Fibroblast of the aortic adventitia (primary cell): ENCODE data around the gene TMPRSS6. TPM values are rescaled to one million over a fixed set of nuclear protein-coding genes. Genes with fewer than 3 reads are reported as not detected.

Experiments
- DNase-seq: peaks from one replicate; pipeline ENCODE4 v3.0.0-alpha.2; 2010; ENCODE audit warnings: low read depth
- H3K4me3 ChIP-seq: 2 replicates; pipeline ENCODE4 v1.5.1; 2011; ENCODE audit warnings: low read depth, mild to moderate bottlenecking, control low read depth, low read length, moderate library complexity
- CTCF ChIP-seq: IDR thresholded peaks from 2 replicates; pipeline ENCODE4 v1.5.1; 2011; ENCODE audit warnings: mild to moderate bottlenecking, low read length, control low read depth, inconsistent platforms; ENCODE audit not compliant: insufficient read depth
- total RNA-seq: library from RNA; depleted of rRNA; stranded (reverse); fragments of >200 nt; gene quantifications from 2 replicates; pipeline ENCODE4 v1.2.3, GENCODE V29; 2012; ENCODE audit warnings: low replicate concordance

TMPRSS6 gene
- total RNA-seq, 1 donor: not detected

- DNase-seq: no peak
- H3K4me3 ChIP-seq: no peak overlapping the region
- TF ChIP-seq CTCF: no peak
Observed at GRCh38 chr22:37146507-37147180, 37.1 kb upstream of the TMPRSS6 start.

GRCh38 chr22:37146051-37146385 lies 36.5 kb upstream of the TMPRSS6 start:
- TF ChIP-seq CTCF: no peak
- DNase-seq: no peak
- H3K4me3 ChIP-seq: no peak overlapping the region

- no peak overlapping the region for H3K4me3 ChIP-seq
- TF ChIP-seq CTCF: no peak
- no peak for DNase-seq
Observed at GRCh38 chr22:37145180-37146050, 35.9 kb upstream of the TMPRSS6 start.

GRCh38 chr22:37144180-37144554 lies 34.7 kb upstream of the TMPRSS6 start:
- TF ChIP-seq CTCF: no peak
- H3K4me3 ChIP-seq: no peak overlapping the region

GRCh38 chr22:37141971-37142370 lies 32.5 kb upstream of the TMPRSS6 start:
- no peak for TF ChIP-seq CTCF
- H3K4me3 ChIP-seq: no peak overlapping the region
- DNase-seq: no peak

More at GRCh38 chr22:37144180-37144554, 34.7 kb upstream of the TMPRSS6 start:
- no peak for DNase-seq

GRCh38 chr22:37141476-37141875 lies 32.0 kb upstream of the TMPRSS6 start:
- no peak overlapping the region for H3K4me3 ChIP-seq
- no peak for DNase-seq
- no peak for TF ChIP-seq CTCF
